HepG2 (cell line): ENCODE data around the gene PTPRD. TPM values are rescaled to one million over a fixed set of nuclear protein-coding genes. Genes with fewer than 3 reads are reported as not detected.

Experiments
- JUN ChIP-seq: sonication (generic); formaldehyde crosslinking; IDR thresholded peaks from 2 replicates; pipeline ENCODE4 v1.4.0; 2020; ENCODE audit warnings: mild to moderate bottlenecking, missing genetic modification reagents
- MYNN ChIP-seq: sonication (generic); formaldehyde crosslinking; IDR thresholded peaks from 2 replicates; pipeline ENCODE4 v1.4.0; 2020; ENCODE audit warnings: mild to moderate bottlenecking, low read depth, missing genetic modification reagents
- RFXANK ChIP-seq: IDR thresholded peaks from 2 replicates; pipeline ENCODE4 v1.6.1; 2016
- THAP11 ChIP-seq: IDR thresholded peaks from 2 replicates; pipeline ENCODE4 v1.6.1; 2016; ENCODE audit warnings: missing biosample characterization, missing genetic modification reagents
- ZNF644 ChIP-seq: IDR thresholded peaks from 2 replicates; pipeline ENCODE4 v1.6.1; 2016; ENCODE audit warnings: low read depth
- ZZZ3 ChIP-seq: sonication (generic); formaldehyde crosslinking; IDR thresholded peaks from 2 replicates; pipeline ENCODE4 v1.4.0; 2020; ENCODE audit warnings: missing genetic modification reagents, mild to moderate bottlenecking, borderline replicate concordance
- polyA plus RNA-seq, 8 experiments: library from polyadenylated mRNA; depleted of rRNA in 3 of 8; stranded (reverse) in 7 of 8; unstranded in 1 of 8; fragments of >200 nt; fragmentation: Illumina TruSeq in 4 of 8; extraction: Trizol in 4 of 8; gene quantifications; 2 replicates each; pipeline versions ENCODE4 v1.2.1 to v1.2.3, GENCODE V29; 2011 to 2016; ENCODE audit warnings: low read depth in 4 of 8, missing spikeins in 1 of 8, mixed read lengths in 1 of 8; ENCODE audit not compliant: insufficient read depth in 1 of 8
- total RNA-seq, 5 experiments: library from RNA; depleted of rRNA; stranded (reverse); fragments of >200 nt; fragmentation: Illumina TruSeq; extraction: Trizol; gene quantifications; 2 replicates each; pipeline ENCODE4 v1.2.3, GENCODE V29; 2016; ENCODE audit warnings: low read depth in 1 of 5
- TF ChIP-seq, protein P1 (sequence below), 2 experiments: sonication (generic) in 1 of 2; formaldehyde crosslinking in 1 of 2; IDR thresholded peaks; 2 replicates each; pipeline versions ENCODE4 v1.6.1 to v1.9.0; 2014 to 2022; ENCODE audit warnings: antibody characterized with exemption in 1 of 2, borderline replicate concordance in 1 of 2, inconsistent platforms in 1 of 2, low read depth in 1 of 2, missing genetic modification reagents in 1 of 2
- TF ChIP-seq, protein P2 (sequence below): sonication (generic); formaldehyde crosslinking; IDR thresholded peaks from 2 replicates; pipeline ENCODE4 v1.4.0; 2020; ENCODE audit warnings: missing genetic modification reagents

Gene PTPRD
- total and polyA plus RNA-seq, 2 of the 13 experiments (the other 11 are each of a cell fraction or from before 2014, with no cell fraction given) = 0.05 TPM; not detected in 1

DNA sequence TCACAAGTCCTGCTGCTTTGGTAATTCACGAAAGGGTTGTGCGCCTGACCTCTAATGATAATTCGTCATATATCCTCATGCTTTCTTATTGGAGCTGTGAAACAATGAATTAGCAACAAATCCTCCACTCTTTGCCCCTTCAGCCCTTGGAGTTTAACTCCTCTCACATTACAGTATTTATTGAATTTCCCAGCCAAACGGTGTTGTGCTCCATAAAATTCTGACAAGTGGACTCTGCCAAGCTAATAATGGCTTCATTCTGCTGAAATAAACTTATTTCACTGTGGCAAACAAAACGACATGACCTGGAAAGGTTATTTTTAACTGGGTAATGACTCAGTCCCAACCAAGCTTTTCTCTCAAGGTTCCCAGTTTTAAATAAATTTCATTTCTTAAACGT is 1828.9 kb downstream of the PTPRD start (continued):
- TF ChIP-seq, protein P1, sequence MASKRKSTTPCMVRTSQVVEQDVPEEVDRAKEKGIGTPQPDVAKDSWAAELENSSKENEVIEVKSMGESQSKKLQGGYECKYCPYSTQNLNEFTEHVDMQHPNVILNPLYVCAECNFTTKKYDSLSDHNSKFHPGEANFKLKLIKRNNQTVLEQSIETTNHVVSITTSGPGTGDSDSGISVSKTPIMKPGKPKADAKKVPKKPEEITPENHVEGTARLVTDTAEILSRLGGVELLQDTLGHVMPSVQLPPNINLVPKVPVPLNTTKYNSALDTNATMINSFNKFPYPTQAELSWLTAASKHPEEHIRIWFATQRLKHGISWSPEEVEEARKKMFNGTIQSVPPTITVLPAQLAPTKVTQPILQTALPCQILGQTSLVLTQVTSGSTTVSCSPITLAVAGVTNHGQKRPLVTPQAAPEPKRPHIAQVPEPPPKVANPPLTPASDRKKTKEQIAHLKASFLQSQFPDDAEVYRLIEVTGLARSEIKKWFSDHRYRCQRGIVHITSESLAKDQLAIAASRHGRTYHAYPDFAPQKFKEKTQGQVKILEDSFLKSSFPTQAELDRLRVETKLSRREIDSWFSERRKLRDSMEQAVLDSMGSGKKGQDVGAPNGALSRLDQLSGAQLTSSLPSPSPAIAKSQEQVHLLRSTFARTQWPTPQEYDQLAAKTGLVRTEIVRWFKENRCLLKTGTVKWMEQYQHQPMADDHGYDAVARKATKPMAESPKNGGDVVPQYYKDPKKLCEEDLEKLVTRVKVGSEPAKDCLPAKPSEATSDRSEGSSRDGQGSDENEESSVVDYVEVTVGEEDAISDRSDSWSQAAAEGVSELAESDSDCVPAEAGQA (IDR thresholded peaks at IDR 0.05; ENCODE audit: low read depth) = no peak
- TF ChIP-seq, protein P1 (CRISPR knock-in tag; IDR thresholded peaks at IDR 0.05; ENCODE audit: borderline replicate concordance) = no peak
- TF ChIP-seq, protein P2, sequence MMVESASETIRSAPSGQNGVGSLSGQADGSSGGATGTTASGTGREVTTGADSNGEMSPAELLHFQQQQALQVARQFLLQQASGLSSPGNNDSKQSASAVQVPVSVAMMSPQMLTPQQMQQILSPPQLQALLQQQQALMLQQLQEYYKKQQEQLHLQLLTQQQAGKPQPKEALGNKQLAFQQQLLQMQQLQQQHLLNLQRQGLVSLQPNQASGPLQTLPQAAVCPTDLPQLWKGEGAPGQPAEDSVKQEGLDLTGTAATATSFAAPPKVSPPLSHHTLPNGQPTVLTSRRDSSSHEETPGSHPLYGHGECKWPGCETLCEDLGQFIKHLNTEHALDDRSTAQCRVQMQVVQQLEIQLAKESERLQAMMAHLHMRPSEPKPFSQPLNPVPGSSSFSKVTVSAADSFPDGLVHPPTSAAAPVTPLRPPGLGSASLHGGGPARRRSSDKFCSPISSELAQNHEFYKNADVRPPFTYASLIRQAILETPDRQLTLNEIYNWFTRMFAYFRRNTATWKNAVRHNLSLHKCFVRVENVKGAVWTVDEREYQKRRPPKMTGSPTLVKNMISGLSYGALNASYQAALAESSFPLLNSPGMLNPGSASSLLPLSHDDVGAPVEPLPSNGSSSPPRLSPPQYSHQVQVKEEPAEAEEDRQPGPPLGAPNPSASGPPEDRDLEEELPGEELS (CRISPR knock-in tag) = no peak
- TF ChIP-seq MYNN (no peak), ZNF644 (no peak), JUN (no peak), RFXANK (CRISPR knock-in tag) (no peak), THAP11 (CRISPR knock-in tag) (no peak), ZZZ3 (CRISPR knock-in tag) (no peak)
